Subcutaneous abdominal adipose tissue (tissue), 5 donors: ENCODE data around the gene KRTAP5-6.
A peak's percentile ranks its signal among the peaks of the same experiment; 100 is the strongest.

ENCODE experiments used
- H3K27ac ChIP-seq: one replicate; pipeline ENCODE4 v1.7.0; 2013; ENCODE audit warnings: low read depth, mild to moderate bottlenecking, inconsistent platforms, low read length, moderate library complexity
- H3K27me3 ChIP-seq, 5 donors: one replicate each; pipeline ENCODE4 v1.7.0; 2013; ENCODE audit warnings: low read length in 5 of 5, inconsistent platforms in 1 of 5; ENCODE audit not compliant: control insufficient read depth in 5 of 5, insufficient read depth in 4 of 5
- H3K36me3 ChIP-seq, 5 donors: one replicate each; pipeline ENCODE4 v1.7.0; 2013; ENCODE audit warnings: low read length in 5 of 5; ENCODE audit not compliant: control insufficient read depth in 5 of 5, insufficient read depth in 5 of 5
- H3K4me1 ChIP-seq, 5 donors: one replicate each; pipeline ENCODE4 v1.7.0; 2013; ENCODE audit warnings: low read length in 5 of 5, mild to moderate bottlenecking in 3 of 5, moderate library complexity in 1 of 5; ENCODE audit not compliant: control insufficient read depth in 5 of 5, insufficient read depth in 5 of 5
- H3K4me3 ChIP-seq, 5 donors: one replicate each; pipeline ENCODE4 v1.7.0; 2013; ENCODE audit warnings: low read length in 5 of 5, low read depth in 1 of 5
- H3K9ac ChIP-seq, 5 donors: one replicate each; pipeline ENCODE4 v1.7.0; 2013; ENCODE audit warnings: low read length in 5 of 5, mild to moderate bottlenecking in 4 of 5, moderate library complexity in 3 of 5
- H3K9me3 ChIP-seq, 5 donors: one replicate each; pipeline ENCODE4 v1.7.0; 2013; ENCODE audit warnings: low read length in 5 of 5; ENCODE audit not compliant: control insufficient read depth in 5 of 5
- donor health status: healthy.
- donor health status: healthy.
- donor health status: healthy.
- donor health status: healthy.
- donor health status: healthy.

Gene KRTAP5-6

GRCh38 chr11:1734641-1735081, 37.7 kb downstream of the KRTAP5-6 start:
- no peak overlapping the region for H3K4me3 ChIP-seq
- H3K27me3 ChIP-seq: peaks cover 24 to 78% (median 59%) of the 10 kb centered on the region in 5 donors
- H3K9ac ChIP-seq: no peak overlapping the region
- peaks cover 8 to 20% (median 18%) of the 10 kb centered on the region in 5 donors for H3K9me3 ChIP-seq
- H3K4me1 ChIP-seq: peaks cover 0 to 4% (median 0%) of the 10 kb centered on the region in 5 donors
- no peak overlapping the region for H3K27ac ChIP-seq
- H3K36me3 ChIP-seq: no peaks in the 10 kb centered on the region

GRCh38 chr11:1735271-1735670, 38.3 kb downstream of the KRTAP5-6 start:
- no peak overlapping the region for H3K4me3 ChIP-seq
- H3K4me1 ChIP-seq: peaks cover 0 to 4% (median 0%) of the 10 kb centered on the region in 5 donors
- no peak overlapping the region for H3K27ac ChIP-seq
- peaks cover 24 to 77% (median 59%) of the 10 kb centered on the region in 5 donors for H3K27me3 ChIP-seq
- H3K36me3 ChIP-seq: no peaks in the 10 kb centered on the region
- peaks cover 8 to 20% (median 18%) of the 10 kb centered on the region in 5 donors for H3K9me3 ChIP-seq
- H3K9ac ChIP-seq: no peak overlapping the region

- H3K9ac ChIP-seq: no peak overlapping the region
- H3K4me1 ChIP-seq: peaks cover 0 to 4% (median 0%) of the 10 kb centered on the region in 5 donors
- H3K27me3 ChIP-seq: peaks cover 24 to 66% (median 48%) of the 10 kb centered on the region in 5 donors
Observed at GRCh38 chr11:1736447-1736992, 39.5 kb downstream of the KRTAP5-6 start.

GRCh38 chr11:1737080-1737757, 40.2 kb downstream of the KRTAP5-6 start:
- Histone ChIP-seq H3K27me3 (peaks cover 24 to 62% (median 43%) of the 10 kb centered on the region in 5 donors), H3K27ac (no peak overlapping the region), H3K4me3 (no peak overlapping the region), H3K4me1 (peaks cover 0 to 4% (median 0%) of the 10 kb centered on the region in 5 donors), H3K36me3 (no peaks in the 10 kb centered on the region), H3K9me3 (peaks cover 8 to 20% (median 18%) of the 10 kb centered on the region in 5 donors), H3K9ac (no peak overlapping the region)

More at GRCh38 chr11:1736447-1736992, 39.5 kb downstream of the KRTAP5-6 start:
- H3K27ac ChIP-seq: no peak overlapping the region
- H3K4me3 ChIP-seq: peak overlapping the region in 1 of 5 donors; percentile 9
- H3K36me3 ChIP-seq: no peaks in the 10 kb centered on the region
- H3K9me3 ChIP-seq: peaks cover 8 to 20% (median 18%) of the 10 kb centered on the region in 5 donors

GRCh38 chr11:1738380-1738779, 41.4 kb downstream of the KRTAP5-6 start:
- H3K4me1 ChIP-seq: peaks cover 0 to 4% (median 0%) of the 10 kb centered on the region in 5 donors
- no peak overlapping the region for H3K9ac ChIP-seq

GRCh38 chr11:1739576-1739975, 42.6 kb downstream of the KRTAP5-6 start:
- Histone ChIP-seq H3K4me1 (peaks cover 0 to 7% (median 5%) of the 10 kb centered on the region in 5 donors), H3K9me3 (peaks cover 8 to 20% (median 18%) of the 10 kb centered on the region in 5 donors), H3K4me3 (no peak overlapping the region), H3K36me3 (no peaks in the 10 kb centered on the region), H3K9ac (no peak overlapping the region), H3K27me3 (peaks cover 10 to 39% (median 20%) of the 10 kb centered on the region in 5 donors), H3K27ac (no peak overlapping the region)

More at GRCh38 chr11:1738380-1738779, 41.4 kb downstream of the KRTAP5-6 start:
- Histone ChIP-seq H3K9me3 (peaks cover 8 to 20% (median 18%) of the 10 kb centered on the region in 5 donors), H3K27me3 (peaks cover 22 to 51% (median 32%) of the 10 kb centered on the region in 5 donors), H3K36me3 (no peaks in the 10 kb centered on the region), H3K4me3 (no peak overlapping the region), H3K27ac (no peak overlapping the region)

GRCh38 chr11:1740786-1741530, 44.0 kb downstream of the KRTAP5-6 start:
- H3K27ac ChIP-seq: no peak overlapping the region
- peaks cover 3 to 28% (median 11%) of the 10 kb centered on the region in 5 donors for H3K27me3 ChIP-seq
- H3K9ac ChIP-seq: no peak overlapping the region
- peaks cover 0 to 1% (median 0%) of the 10 kb centered on the region in 5 donors for H3K36me3 ChIP-seq
- H3K4me1 ChIP-seq: peaks cover 2 to 21% (median 16%) of the 10 kb centered on the region in 5 donors
- no peak overlapping the region for H3K4me3 ChIP-seq
- H3K9me3 ChIP-seq: peaks cover 8 to 18% (median 17%) of the 10 kb centered on the region in 5 donors

GRCh38 chr11:1741741-1742140, 44.7 kb downstream of the KRTAP5-6 start:
- Histone ChIP-seq H3K27ac (no peak overlapping the region), H3K4me3 (no peak overlapping the region), H3K4me1 (peaks cover 2 to 27% (median 24%) of the 10 kb centered on the region in 5 donors), H3K9ac (no peak overlapping the region), H3K36me3 (peaks cover 0 to 4% (median 0%) of the 10 kb centered on the region in 5 donors), H3K9me3 (peaks cover 5 to 13% (median 9%) of the 10 kb centered on the region in 5 donors), H3K27me3 (peaks cover 3 to 20% (median 7%) of the 10 kb centered on the region in 5 donors)

GRCh38 chr11:1742371-1742770, 45.4 kb downstream of the KRTAP5-6 start:
- no peak overlapping the region for H3K4me3 ChIP-seq
- H3K36me3 ChIP-seq: peaks cover 0 to 4% (median 0%) of the 10 kb centered on the region in 5 donors
- peaks cover 2 to 8% (median 2%) of the 10 kb centered on the region in 5 donors for H3K9me3 ChIP-seq
- H3K27ac ChIP-seq: no peak overlapping the region
- H3K9ac ChIP-seq: no peak overlapping the region
- H3K27me3 ChIP-seq: peaks cover 3 to 17% (median 6%) of the 10 kb centered on the region in 5 donors
- peaks cover 2 to 32% (median 27%) of the 10 kb centered on the region in 5 donors for H3K4me1 ChIP-seq
